SK-N-SH treated with all-trans-retinoic acid at 6 μM for 48 hours (cell line): ENCODE measurements around the gene BRD4.

Source experiments
- ATAC-seq: fragments of 200-7000 bp; cut with Tn5 transposase; 3 replicates; pipeline ENCODE4 v1.9.1; 2020; ENCODE audit warnings: mild to moderate bottlenecking, moderate library complexity
- BACH2 ChIP-seq: fragments of 250-450 bp; sonication (Bioruptor Pico); IDR thresholded peaks from 2 replicates; pipeline ENCODE4 v1.9.0; 2021; ENCODE audit warnings: mild to moderate bottlenecking, borderline replicate concordance
- ESRRG ChIP-seq: fragments of 250-450 bp; sonication (Bioruptor Pico); IDR thresholded peaks from 2 replicates; pipeline ENCODE4 v1.6.1; 2021; ENCODE audit warnings: mild to moderate bottlenecking
- GLIS3 ChIP-seq: fragments of 250-450 bp; sonication (Bioruptor Pico); IDR thresholded peaks from 2 replicates; pipeline ENCODE4 v1.5.0; 2020; ENCODE audit warnings: mild to moderate bottlenecking, moderate library complexity
- OSR1 ChIP-seq: fragments of 250-450 bp; sonication (Bioruptor Pico); IDR thresholded peaks from 2 replicates; pipeline ENCODE4 v1.8.0; 2022; ENCODE audit warnings: moderate library complexity, mild to moderate bottlenecking, inconsistent platforms
- PPARA ChIP-seq: fragments of 250-450 bp; sonication (Bioruptor Pico); IDR thresholded peaks from 2 replicates; pipeline ENCODE4 v1.5.0; 2020; ENCODE audit warnings: mild to moderate bottlenecking, borderline replicate concordance
- SNAI2 ChIP-seq: fragments of 250-450 bp; sonication (Bioruptor Pico); IDR thresholded peaks from 2 replicates; pipeline ENCODE4 v1.5.0; 2020; ENCODE audit warnings: mild to moderate bottlenecking, moderate library complexity
- TCF4 ChIP-seq: fragments of 250-450 bp; sonication (Bioruptor Pico); IDR thresholded peaks from 2 replicates; pipeline ENCODE4 v1.8.0; 2021; ENCODE audit warnings: mild to moderate bottlenecking, moderate library complexity, borderline replicate concordance
- TOX ChIP-seq: fragments of 250-450 bp; sonication (Bioruptor Pico); IDR thresholded peaks from 2 replicates; pipeline ENCODE4 v1.8.0; 2021; ENCODE audit warnings: mild to moderate bottlenecking, moderate library complexity, borderline replicate concordance
- ZC3H10 ChIP-seq: fragments of 250-450 bp; sonication (Bioruptor Pico); IDR thresholded peaks from 2 replicates; pipeline ENCODE4 v1.5.1; 2021; ENCODE audit warnings: mild to moderate bottlenecking, moderate library complexity
- ZFP3 ChIP-seq: fragments of 250-450 bp; sonication (Bioruptor Pico); IDR thresholded peaks from 2 replicates; pipeline ENCODE4 v1.5.0; 2020; ENCODE audit warnings: mild to moderate bottlenecking, moderate library complexity
- ZFP30 ChIP-seq: fragments of 450-650 bp; formaldehyde crosslinking; IDR thresholded peaks from 2 replicates; pipeline ENCODE4 v1.5.0; 2022; ENCODE audit warnings: mild to moderate bottlenecking, moderate library complexity
- ZNF565 ChIP-seq: fragments of 450-650 bp; formaldehyde crosslinking; conservative IDR thresholded peaks from 2 replicates; pipeline ENCODE4 v1.5.0; 2020; ENCODE audit warnings: low read depth, mild to moderate bottlenecking, moderate library complexity
- ZNF70 ChIP-seq: fragments of 450-650 bp; formaldehyde crosslinking; IDR thresholded peaks from 2 replicates; pipeline ENCODE4 v1.5.0; 2020; ENCODE audit warnings: mild to moderate bottlenecking, moderate library complexity
- ZNF8 ChIP-seq: fragments of 450-650 bp; formaldehyde crosslinking; IDR thresholded peaks from 2 replicates; pipeline ENCODE4 v1.5.0; 2020; ENCODE audit warnings: mild to moderate bottlenecking, moderate library complexity
- TF ChIP-seq, protein P1 (sequence below): fragments of 250-450 bp; sonication (Bioruptor Pico); IDR thresholded peaks from 2 replicates; pipeline ENCODE4 v1.5.1; 2020; ENCODE audit warnings: low read depth, mild to moderate bottlenecking, moderate library complexity
- TF ChIP-seq, protein P2 (sequence below): fragments of 250-450 bp; sonication (Bioruptor Pico); IDR thresholded peaks from 2 replicates; pipeline ENCODE4 v1.5.0; 2020; ENCODE audit warnings: mild to moderate bottlenecking, moderate library complexity
- TF ChIP-seq, protein P3 (sequence below): fragments of 250-450 bp; sonication (Bioruptor Pico); IDR thresholded peaks from 2 replicates; pipeline ENCODE4 v1.8.0; 2020; ENCODE audit warnings: mild to moderate bottlenecking, moderate library complexity, borderline replicate concordance

The BRD4 gene

DNA sequence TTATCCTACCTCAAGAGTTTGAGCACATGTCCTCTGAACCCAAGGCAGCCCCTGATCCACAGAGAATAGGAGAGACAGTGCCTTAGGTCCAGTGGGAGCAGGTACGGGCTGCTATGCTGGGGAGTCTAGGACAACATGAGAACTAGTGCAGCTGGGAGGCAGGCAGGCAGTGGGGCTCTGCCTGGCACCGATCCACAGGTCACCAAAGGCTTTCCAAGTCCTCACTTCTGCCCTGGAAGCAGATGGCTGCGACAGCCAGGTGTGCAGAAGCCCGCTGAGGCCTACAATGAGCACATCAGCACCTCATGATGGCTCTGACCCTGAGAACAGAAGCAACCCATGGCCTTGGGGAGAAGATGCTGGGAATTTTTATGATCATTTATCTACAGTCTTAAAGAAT is 70.3 kb downstream of the BRD4 start:
- no peak for ATAC-seq
- TF ChIP-seq, protein P1, sequence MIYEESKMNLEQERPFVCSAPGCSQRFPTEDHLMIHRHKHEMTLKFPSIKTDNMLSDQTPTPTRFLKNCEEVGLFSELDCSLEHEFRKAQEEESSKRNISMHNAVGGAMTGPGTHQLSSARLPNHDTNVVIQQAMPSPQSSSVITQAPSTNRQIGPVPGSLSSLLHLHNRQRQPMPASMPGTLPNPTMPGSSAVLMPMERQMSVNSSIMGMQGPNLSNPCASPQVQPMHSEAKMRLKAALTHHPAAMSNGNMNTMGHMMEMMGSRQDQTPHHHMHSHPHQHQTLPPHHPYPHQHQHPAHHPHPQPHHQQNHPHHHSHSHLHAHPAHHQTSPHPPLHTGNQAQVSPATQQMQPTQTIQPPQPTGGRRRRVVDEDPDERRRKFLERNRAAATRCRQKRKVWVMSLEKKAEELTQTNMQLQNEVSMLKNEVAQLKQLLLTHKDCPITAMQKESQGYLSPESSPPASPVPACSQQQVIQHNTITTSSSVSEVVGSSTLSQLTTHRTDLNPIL (CRISPR knock-in tag), result no peak

DNA sequence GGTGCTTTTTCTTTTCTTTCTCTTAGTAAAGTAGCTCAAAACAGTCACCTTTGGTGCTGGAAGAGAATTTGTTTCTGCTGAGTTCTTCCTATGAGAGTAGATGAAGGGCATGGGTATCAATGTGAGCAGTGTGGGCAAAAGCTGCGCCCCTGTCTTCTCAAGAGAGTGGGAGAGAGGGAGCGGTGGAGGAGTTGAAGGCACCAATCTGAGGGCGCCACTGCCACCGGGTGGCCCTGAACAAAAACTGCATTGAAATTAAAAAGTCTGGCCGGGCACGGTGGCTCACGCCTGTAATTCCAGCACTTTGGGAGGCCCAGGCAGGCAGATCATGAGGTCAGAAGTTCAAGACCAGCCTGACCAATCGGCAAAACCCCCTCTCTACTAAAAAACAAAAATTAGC is 71.4 kb downstream of the BRD4 start:
- TF ChIP-seq BACH2 (CRISPR knock-in tag), result no peak
- TF ChIP-seq, protein P1 (CRISPR knock-in tag), result no peak
- no peak for ATAC-seq

DNA sequence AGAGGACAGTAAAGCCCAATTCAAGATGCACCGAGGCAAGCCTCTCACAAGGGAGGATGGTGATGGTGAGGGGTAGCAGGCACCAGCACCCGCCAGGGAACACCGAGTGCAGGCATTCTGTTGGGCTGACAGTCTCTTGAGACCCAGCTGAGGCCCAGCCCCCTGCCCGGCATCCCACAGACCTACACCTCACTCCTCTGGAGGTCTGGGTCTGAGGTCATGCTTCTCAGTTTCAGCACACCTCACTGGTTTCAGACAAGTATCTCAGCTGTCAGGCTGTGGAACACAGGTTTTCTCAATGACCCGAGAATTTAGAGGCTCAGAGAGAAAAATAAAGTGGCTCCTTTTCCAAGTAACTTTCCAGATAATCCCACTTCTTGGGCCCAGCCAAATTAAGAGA is 72.4 kb downstream of the BRD4 start:
- no peak for ATAC-seq
- TF ChIP-seq TOX (no peak), ZNF565 (CRISPR knock-in tag) (no peak), ZFP30 (CRISPR knock-in tag) (no peak)
- TF ChIP-seq, protein P2, sequence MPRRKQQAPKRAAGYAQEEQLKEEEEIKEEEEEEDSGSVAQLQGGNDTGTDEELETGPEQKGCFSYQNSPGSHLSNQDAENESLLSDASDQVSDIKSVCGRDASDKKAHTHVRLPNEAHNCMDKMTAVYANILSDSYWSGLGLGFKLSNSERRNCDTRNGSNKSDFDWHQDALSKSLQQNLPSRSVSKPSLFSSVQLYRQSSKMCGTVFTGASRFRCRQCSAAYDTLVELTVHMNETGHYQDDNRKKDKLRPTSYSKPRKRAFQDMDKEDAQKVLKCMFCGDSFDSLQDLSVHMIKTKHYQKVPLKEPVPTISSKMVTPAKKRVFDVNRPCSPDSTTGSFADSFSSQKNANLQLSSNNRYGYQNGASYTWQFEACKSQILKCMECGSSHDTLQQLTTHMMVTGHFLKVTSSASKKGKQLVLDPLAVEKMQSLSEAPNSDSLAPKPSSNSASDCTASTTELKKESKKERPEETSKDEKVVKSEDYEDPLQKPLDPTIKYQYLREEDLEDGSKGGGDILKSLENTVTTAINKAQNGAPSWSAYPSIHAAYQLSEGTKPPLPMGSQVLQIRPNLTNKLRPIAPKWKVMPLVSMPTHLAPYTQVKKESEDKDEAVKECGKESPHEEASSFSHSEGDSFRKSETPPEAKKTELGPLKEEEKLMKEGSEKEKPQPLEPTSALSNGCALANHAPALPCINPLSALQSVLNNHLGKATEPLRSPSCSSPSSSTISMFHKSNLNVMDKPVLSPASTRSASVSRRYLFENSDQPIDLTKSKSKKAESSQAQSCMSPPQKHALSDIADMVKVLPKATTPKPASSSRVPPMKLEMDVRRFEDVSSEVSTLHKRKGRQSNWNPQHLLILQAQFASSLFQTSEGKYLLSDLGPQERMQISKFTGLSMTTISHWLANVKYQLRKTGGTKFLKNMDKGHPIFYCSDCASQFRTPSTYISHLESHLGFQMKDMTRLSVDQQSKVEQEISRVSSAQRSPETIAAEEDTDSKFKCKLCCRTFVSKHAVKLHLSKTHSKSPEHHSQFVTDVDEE, result no peak

DNA sequence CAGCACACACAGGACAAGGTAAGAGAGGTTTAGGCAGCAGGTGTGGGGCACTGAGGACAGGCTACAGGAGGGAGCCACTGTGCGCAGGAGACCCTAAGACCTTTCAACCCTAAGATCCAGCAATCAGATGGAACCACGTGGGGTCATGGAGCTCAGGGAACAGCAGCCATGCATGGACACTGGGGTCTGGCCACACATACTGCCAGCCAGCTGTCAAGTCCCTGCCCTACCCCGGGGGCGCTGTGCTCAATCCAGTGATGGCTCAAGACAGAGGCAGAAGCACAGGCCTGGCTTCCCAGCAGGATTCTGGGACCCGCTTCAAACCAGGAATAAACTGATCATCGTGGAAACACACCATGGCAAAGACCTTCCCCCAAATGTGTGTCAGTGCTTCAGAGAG is 74.6 kb downstream of the BRD4 start:
- TF ChIP-seq ZC3H10, result no peak
- TF ChIP-seq, protein P2, result no peak
- TF ChIP-seq ZNF565 (CRISPR knock-in tag), result no peak
- no peak for TF ChIP-seq OSR1 (CRISPR knock-in tag)
- no peak for TF ChIP-seq ZFP3 (CRISPR knock-in tag)
- no peak for TF ChIP-seq PPARA
- no peak for TF ChIP-seq SNAI2 (CRISPR knock-in tag)
- TF ChIP-seq TCF4 (CRISPR knock-in tag), result no peak
- no peak for ATAC-seq

DNA sequence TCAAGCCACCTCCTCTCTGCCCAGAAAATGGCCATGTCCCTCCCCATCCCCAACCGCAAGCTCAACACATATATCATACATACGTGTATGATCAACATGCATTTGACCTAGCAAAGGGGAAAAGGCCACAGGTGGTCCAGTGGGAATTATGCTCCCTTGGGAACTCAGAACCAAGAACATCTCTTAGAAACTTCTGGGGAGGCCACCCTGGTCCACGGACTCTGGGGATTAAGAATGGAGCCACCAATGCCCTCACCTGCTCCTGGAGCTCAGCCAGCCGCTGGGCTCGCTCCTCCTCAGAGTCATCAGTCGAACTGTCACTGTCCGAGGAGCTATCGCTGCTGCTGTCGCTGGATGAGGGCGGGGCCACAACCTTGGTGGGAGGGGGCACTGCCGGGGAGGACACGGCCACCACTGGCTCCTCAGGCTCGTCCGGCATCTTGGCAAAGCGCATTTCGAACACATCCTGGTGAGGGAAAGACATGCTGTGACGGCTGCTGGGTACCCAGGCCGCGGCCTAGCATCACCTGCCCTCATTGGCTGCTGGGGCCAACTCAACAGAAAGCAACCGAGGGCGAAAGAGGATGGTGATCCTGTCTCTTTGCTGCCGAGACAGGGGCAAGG is 75.5 kb downstream of the BRD4 start:
- ATAC-seq, result no peak
- TF ChIP-seq, protein P1 (CRISPR knock-in tag), result no peak
- TF ChIP-seq, protein P3, sequence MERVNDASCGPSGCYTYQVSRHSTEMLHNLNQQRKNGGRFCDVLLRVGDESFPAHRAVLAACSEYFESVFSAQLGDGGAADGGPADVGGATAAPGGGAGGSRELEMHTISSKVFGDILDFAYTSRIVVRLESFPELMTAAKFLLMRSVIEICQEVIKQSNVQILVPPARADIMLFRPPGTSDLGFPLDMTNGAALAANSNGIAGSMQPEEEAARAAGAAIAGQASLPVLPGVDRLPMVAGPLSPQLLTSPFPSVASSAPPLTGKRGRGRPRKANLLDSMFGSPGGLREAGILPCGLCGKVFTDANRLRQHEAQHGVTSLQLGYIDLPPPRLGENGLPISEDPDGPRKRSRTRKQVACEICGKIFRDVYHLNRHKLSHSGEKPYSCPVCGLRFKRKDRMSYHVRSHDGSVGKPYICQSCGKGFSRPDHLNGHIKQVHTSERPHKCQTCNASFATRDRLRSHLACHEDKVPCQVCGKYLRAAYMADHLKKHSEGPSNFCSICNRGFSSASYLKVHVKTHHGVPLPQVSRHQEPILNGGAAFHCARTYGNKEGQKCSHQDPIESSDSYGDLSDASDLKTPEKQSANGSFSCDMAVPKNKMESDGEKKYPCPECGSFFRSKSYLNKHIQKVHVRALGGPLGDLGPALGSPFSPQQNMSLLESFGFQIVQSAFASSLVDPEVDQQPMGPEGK (CRISPR knock-in tag), result no peak
- TF ChIP-seq ZFP3 (CRISPR knock-in tag) (no peak), SNAI2 (CRISPR knock-in tag) (no peak), TCF4 (CRISPR knock-in tag) (no peak), ZNF565 (CRISPR knock-in tag) (no peak), BACH2 (CRISPR knock-in tag) (no peak), ZNF8 (no peak), TOX (no peak), ZNF70 (no peak), PPARA (no peak), ZC3H10 (no peak), GLIS3 (CRISPR knock-in tag) (no peak), ESRRG (CRISPR knock-in tag) (no peak)
- TF ChIP-seq, protein P2, result no peak
